Endodermal cell (in vitro differentiated cells): ENCODE results near the gene EXOC6. TPM values are rescaled to one million over a fixed set of nuclear protein-coding genes. Genes with fewer than 3 reads are reported as not detected.

Experiments used
- DNase-seq: peaks from one replicate; pipeline ENCODE4 v3.0.0-alpha.2; 2017
- H3K27ac ChIP-seq: 2 replicates; pipeline ENCODE4 v1.5.1; 2013; ENCODE audit warnings: mild to moderate bottlenecking, low read depth, low read length, moderate library complexity
- H3K27me3 ChIP-seq: 2 replicates; pipeline ENCODE4 v1.6.1; 2013; ENCODE audit warnings: mild to moderate bottlenecking, low read length, moderate library complexity; ENCODE audit not compliant: insufficient read depth, control insufficient read depth, poor library complexity, severe bottlenecking
- H3K36me3 ChIP-seq: 2 replicates; pipeline ENCODE4 v1.7.0; 2013; ENCODE audit warnings: mild to moderate bottlenecking, low read length, moderate library complexity; ENCODE audit not compliant: control insufficient read depth, insufficient read depth
- H3K4me1 ChIP-seq: one replicate; pipeline ENCODE4 v1.7.0; 2013; ENCODE audit warnings: low read length; ENCODE audit not compliant: control insufficient read depth, insufficient read depth
- H3K4me3 ChIP-seq: 2 replicates; pipeline ENCODE4 v1.5.1; 2013; ENCODE audit warnings: mild to moderate bottlenecking, low read length, moderate library complexity
- H3K9ac ChIP-seq: 2 replicates; pipeline ENCODE4 v1.6.1; 2013; ENCODE audit warnings: mild to moderate bottlenecking, low read length, moderate library complexity; ENCODE audit not compliant: poor library complexity, severe bottlenecking; ENCODE audit errors: extremely low read depth
- H3K9me3 ChIP-seq: 2 replicates; pipeline ENCODE4 v1.6.1; 2013; ENCODE audit warnings: mild to moderate bottlenecking, low read length, moderate library complexity; ENCODE audit not compliant: control insufficient read depth
- H3K27ac Mint-ChIP-seq: 2 replicates; pipeline ENCODE4 v1.8.0; 2020; ENCODE audit warnings: mixed read lengths
- H3K27me3 Mint-ChIP-seq: 2 replicates; pipeline ENCODE4 v1.8.0; 2021; ENCODE audit warnings: mild to moderate bottlenecking, mixed read lengths; ENCODE audit not compliant: insufficient read depth
- H3K36me3 Mint-ChIP-seq: 2 replicates; pipeline ENCODE4 v1.8.0; 2020; ENCODE audit warnings: low read depth, mixed read lengths
- H3K4me1 Mint-ChIP-seq: 2 replicates; pipeline ENCODE4 v1.8.0; 2020; ENCODE audit warnings: mixed read lengths
- H3K4me3 Mint-ChIP-seq: 2 replicates; pipeline ENCODE4 v1.8.0; 2020; ENCODE audit warnings: mild to moderate bottlenecking, moderate library complexity, mixed read lengths
- H3K9me3 Mint-ChIP-seq: 2 replicates; pipeline ENCODE4 v1.8.0; 2020; ENCODE audit warnings: mild to moderate bottlenecking, mixed read lengths
- WGBS, 2 experiments: methylation state at CpG; one replicate each; pipeline versions ENCODE4 v1.1.5 to v1.1.7; 2013; ENCODE audit warnings: missing lambda C conversion rate in 2 of 2, mixed read lengths in 1 of 2; ENCODE audit not compliant: insufficient coverage in 1 of 2, insufficient read length in 1 of 2; 5-methylcytosine and 5-hydroxymethylcytosine counted together
- total RNA-seq, 2 donors: library from RNA; stranded (reverse); fragmentation: NEBNext Ultra II Directional in 1 of 2; extraction: Animal tissue kit (Norgen Biotek cat#: 25700) in 1 of 2; gene quantifications; 2 replicates in 1 of 2; 3 replicates in 1 of 2; pipeline ENCODE4 v1.2.1, GENCODE V29; 2021
- TF ChIP-seq, protein P1 (sequence below): fragments of 200-600 bp; sonication (generic); conservative IDR thresholded peaks from 2 replicates; pipeline ENCODE4 v1.5.0; 2021; ENCODE audit warnings: antibody characterized with exemption, mild to moderate bottlenecking

The EXOC6 gene
- total RNA-seq, 2 donors from 2014 or later: 12.1 to 21.3 TPM

DNA sequence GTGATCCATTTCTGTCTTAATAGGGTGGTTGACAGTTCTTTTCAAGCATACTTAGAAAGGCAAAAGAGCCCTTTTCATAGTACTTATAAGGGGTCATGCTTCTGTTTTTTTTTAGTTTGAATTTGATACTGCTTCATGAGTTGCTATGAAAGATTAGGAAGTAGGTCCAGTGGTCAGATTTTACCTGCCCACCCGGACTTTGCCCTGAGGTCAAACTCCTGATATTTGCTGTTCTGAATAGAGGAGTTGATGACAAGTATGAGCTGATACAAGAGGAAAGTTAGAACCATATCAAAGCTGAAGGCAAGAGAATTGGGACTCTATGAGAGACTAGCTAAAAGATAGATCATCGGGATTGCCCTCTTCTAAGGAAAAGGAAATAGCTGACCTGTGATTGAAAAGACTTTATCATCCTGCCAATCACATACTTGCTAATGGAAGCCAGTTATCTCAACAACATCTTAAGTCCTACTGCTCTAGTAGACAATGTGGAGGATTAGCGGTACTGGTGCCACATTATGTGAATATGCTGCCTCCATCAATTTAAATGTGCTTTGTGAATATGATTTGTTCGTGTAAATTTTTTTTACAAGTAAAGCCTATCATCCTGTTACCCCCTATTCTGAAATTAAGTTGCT, 174.8 kb downstream of the EXOC6 start:
- Mint-ChIP-seq H3K27ac (no peak overlapping the region), H3K36me3 (peaks cover 22% of the 10 kb centered on the region), H3K4me3 (no peak overlapping the region), H3K4me1 (peaks cover 13% of the 10 kb centered on the region), H3K27me3 (peaks cover 2% of the 10 kb centered on the region), H3K9me3 (peaks cover 6% of the 10 kb centered on the region)
- no peaks in the 10 kb centered on the region for H3K4me1 ChIP-seq
- H3K27me3 ChIP-seq: no peaks in the 10 kb centered on the region
- no peak for DNase-seq
- peaks cover 10% of the 10 kb centered on the region for H3K9me3 ChIP-seq
- no peak overlapping the region for H3K9ac ChIP-seq
- H3K36me3 ChIP-seq: peaks cover 9% of the 10 kb centered on the region
- 82 to 91% methylated on average over 3 to 4 of the region's 4 CpGs for WGBS, 2 experiments
- TF ChIP-seq, protein P1, sequence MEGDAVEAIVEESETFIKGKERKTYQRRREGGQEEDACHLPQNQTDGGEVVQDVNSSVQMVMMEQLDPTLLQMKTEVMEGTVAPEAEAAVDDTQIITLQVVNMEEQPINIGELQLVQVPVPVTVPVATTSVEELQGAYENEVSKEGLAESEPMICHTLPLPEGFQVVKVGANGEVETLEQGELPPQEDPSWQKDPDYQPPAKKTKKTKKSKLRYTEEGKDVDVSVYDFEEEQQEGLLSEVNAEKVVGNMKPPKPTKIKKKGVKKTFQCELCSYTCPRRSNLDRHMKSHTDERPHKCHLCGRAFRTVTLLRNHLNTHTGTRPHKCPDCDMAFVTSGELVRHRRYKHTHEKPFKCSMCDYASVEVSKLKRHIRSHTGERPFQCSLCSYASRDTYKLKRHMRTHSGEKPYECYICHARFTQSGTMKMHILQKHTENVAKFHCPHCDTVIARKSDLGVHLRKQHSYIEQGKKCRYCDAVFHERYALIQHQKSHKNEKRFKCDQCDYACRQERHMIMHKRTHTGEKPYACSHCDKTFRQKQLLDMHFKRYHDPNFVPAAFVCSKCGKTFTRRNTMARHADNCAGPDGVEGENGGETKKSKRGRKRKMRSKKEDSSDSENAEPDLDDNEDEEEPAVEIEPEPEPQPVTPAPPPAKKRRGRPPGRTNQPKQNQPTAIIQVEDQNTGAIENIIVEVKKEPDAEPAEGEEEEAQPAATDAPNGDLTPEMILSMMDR: no peak
- H3K27ac ChIP-seq: no peak overlapping the region
- no peak overlapping the region for H3K4me3 ChIP-seq

DNA sequence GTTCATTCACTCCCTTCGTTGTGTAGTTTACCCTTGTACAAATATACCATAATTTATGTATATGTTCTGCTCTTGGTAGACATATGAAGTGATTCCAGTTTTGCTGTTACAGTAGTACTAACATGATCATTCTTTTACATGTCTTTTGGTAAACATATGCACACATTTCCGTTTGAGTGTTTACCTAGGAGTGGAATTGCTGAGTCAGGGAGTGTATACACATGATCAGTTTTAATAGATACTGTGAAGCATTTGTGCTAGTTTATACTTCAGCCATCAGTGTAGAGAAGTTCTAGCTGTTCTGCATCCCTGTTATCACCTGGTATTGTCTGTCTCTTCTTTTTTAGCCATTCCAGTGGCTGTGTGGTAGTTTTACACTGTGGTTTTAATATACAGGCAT, 177.8 kb downstream of the EXOC6 start:
- DNase-seq: no peak
- Histone ChIP-seq H3K4me1 (no peaks in the 10 kb centered on the region), H3K4me3 (no peak overlapping the region), H3K9ac (no peak overlapping the region), H3K9me3 (peaks cover 14% of the 10 kb centered on the region), H3K27me3 (no peaks in the 10 kb centered on the region), H3K27ac (no peak overlapping the region), H3K36me3 (peaks cover 9% of the 10 kb centered on the region)
- H3K9me3 Mint-ChIP-seq: peaks cover 8% of the 10 kb centered on the region
- H3K27ac Mint-ChIP-seq: no peak overlapping the region
- H3K36me3 Mint-ChIP-seq: peaks cover 19% of the 10 kb centered on the region
- H3K4me1 Mint-ChIP-seq: peaks cover 13% of the 10 kb centered on the region
- H3K4me3 Mint-ChIP-seq: no peak overlapping the region
- H3K27me3 Mint-ChIP-seq: no peaks in the 10 kb centered on the region
- TF ChIP-seq, protein P1: no peak
- 88 to 100% methylated on average over 1 of the region's 2 CpGs for WGBS, 2 experiments

DNA sequence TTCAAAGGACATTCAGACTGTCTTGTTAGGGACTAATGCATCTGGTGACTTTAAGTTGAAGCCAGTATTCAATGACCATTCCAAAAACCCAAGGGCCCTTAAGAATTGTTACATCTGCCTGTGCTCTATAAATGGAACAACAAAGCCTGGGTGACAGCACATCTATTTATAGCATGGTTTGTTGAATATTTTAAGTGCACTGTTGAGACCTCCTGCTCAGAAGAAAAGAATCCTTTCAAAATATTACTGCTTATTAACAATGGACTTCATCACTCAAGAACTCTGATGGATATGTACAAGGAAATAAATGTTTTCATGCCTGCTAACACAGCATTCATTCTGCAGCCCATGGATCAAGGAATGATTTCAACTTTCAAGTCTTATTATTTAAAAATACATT, 179.2 kb downstream of the EXOC6 start:
- no peaks in the 10 kb centered on the region for H3K27me3 ChIP-seq
- Mint-ChIP-seq H3K4me1 (peaks cover 17% of the 10 kb centered on the region), H3K27ac (no peak overlapping the region), H3K27me3 (no peaks in the 10 kb centered on the region), H3K9me3 (peaks cover 8% of the 10 kb centered on the region), H3K36me3 (peaks cover 17% of the 10 kb centered on the region), H3K4me3 (no peak overlapping the region)
- H3K4me1 ChIP-seq: no peaks in the 10 kb centered on the region
- H3K36me3 ChIP-seq: peaks cover 9% of the 10 kb centered on the region
- H3K9me3 ChIP-seq: peaks cover 14% of the 10 kb centered on the region
- no peak overlapping the region for H3K9ac ChIP-seq
- no peak for DNase-seq
- H3K4me3 ChIP-seq: no peak overlapping the region
- TF ChIP-seq, protein P1: no peak
- no peak overlapping the region for H3K27ac ChIP-seq
